GM21526 (cell line): ENCODE data around the gene FBXO8.
"Not testable (repeated sequence)": the region's sequence is repeated elsewhere in the genome, so short reads cannot be mapped to it uniquely, and the experiment has no call there.

Experiments
- ATAC-seq: cut with Tn5 transposase; IDR thresholded peaks from one replicate; pipeline ENCODE4 v1.9.1; 2021; ENCODE audit warnings: moderate library complexity; ENCODE audit not compliant: unreplicated experiment, low FRiP score

Gene FBXO8, protein sequence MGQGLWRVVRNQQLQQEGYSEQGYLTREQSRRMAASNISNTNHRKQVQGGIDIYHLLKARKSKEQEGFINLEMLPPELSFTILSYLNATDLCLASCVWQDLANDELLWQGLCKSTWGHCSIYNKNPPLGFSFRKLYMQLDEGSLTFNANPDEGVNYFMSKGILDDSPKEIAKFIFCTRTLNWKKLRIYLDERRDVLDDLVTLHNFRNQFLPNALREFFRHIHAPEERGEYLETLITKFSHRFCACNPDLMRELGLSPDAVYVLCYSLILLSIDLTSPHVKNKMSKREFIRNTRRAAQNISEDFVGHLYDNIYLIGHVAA

DNA sequence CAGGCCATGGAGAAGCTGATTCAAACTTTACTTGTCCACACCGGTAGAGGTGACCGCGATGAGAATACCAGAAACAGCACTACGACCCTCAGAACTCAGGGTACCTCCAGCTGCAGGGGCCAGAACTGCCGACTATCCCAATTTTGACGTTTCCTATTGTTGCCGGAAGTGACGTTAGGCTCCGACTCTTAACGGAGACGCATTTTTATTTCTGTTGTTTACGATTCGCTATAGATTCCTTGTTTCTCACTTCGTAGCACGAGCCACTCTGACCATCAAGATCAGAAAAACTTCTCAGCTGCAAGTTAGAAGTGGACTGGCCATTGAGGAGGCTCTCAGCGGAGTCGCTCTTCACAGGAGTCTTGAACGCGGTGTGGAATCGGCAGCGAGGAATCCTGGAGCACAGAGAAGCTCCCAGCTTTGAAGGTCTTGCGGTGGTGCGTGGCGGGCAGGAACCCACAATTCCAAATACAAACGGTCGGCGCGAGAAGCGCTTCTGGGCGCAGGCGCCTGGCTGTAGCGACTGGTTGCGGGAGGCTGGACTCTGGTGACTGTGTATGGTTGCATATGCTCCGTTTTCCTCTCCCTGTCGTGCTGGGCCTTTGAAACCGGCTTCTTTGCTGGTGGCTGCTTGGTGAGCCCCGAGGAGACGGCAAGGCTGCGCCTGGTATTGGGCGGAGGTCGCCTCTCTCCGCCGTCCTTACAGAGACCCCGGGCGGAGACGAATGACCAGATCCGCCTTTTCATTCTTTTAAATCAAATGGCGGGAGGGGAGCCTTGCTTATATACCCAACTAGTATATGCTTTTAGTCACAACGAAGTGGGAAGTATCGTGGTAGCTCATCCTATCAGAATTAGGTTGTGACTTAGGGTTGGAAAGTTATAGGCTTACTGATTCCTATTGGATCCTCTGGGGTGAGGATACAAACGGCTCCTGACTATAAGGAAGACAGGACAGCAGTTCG is at the start of gene FBXO8, which contains the start of gene CEP44:
TSS of gene FBXO8 (minus strand) at position 161 of the 965 bp plus-strand sequence. CDS start 20,575 bp downstream, outside the sequence.
TSS of gene CEP44 (plus strand) at position 405 of the 965 bp plus-strand sequence. CDS start 15,211 bp downstream, outside the sequence.
- peak; percentile 66 for ATAC-seq

DNA sequence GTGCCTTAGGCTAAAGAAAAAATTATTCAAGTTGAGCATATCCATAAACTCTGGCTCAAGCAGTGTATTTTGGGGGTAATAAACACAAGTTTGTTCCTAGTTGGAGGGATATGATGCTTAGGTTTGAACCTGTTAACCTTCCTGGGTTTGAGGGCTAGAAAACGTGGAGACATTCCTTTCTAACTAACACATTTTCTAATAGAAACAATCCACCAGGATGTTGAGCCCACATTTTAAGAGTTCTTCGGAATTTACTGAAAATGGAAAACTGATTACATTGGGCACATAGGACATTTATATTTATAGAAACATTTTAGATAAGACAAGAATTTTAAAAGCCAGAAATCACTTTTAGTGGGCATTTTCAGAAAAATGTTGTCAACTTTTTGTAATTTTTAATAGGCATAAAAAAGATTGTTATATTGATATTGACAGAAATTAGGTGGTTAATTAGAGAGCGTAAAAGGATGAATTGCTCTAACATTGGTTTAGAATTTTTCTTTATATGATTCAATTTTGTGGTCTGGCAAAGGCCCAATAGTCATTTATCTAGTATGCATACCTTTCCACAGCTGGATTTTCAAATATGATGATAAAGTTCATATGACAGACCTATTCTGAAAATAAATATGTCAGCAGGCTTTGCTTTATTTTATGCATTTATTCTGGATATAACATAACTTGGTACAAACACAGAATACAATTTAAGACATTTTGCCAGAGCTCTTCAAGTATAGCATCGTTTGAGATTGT is 49.5 kb upstream of the FBXO8 start:
- ATAC-seq: no peak

DNA sequence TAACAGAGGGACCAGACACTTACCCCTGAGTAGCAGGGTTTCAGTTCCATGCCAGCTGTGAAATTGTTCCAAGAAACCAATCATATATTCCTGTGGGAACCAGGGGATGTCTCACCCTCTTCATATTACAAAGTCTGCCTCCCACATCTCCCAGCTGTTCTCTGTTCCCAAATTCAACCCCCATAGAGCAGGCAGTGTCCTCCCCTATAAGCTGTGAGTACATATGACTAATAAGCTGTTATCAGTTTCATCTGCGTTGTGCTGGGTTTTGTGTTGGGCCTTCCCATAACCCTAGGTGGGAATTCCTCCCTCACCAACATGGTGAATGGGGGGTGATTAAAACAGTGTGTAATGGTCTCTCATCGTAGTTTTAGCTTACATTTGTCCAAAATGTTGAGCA is 41.3 kb upstream of the FBXO8 start:
- no peak for ATAC-seq

DNA sequence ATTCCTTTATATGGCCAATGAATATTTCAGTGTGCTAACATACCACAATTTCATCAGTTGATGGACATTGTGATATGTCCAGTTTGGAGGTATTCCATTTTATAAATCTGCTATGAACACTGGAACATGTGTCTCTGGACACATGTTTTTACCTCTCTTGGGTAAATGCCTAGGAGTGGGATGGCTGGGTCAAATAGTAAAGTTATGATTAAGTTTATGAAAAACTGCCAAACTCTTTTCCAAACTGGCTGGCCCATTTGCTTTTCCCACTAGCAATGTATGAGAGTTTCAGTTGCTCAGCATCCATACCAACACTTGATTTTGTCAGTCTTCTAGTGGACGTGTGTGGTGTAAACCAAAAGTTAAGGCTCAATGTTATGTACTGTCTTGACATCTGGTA is 40.8 kb upstream of the FBXO8 start:
- no peak for ATAC-seq

DNA sequence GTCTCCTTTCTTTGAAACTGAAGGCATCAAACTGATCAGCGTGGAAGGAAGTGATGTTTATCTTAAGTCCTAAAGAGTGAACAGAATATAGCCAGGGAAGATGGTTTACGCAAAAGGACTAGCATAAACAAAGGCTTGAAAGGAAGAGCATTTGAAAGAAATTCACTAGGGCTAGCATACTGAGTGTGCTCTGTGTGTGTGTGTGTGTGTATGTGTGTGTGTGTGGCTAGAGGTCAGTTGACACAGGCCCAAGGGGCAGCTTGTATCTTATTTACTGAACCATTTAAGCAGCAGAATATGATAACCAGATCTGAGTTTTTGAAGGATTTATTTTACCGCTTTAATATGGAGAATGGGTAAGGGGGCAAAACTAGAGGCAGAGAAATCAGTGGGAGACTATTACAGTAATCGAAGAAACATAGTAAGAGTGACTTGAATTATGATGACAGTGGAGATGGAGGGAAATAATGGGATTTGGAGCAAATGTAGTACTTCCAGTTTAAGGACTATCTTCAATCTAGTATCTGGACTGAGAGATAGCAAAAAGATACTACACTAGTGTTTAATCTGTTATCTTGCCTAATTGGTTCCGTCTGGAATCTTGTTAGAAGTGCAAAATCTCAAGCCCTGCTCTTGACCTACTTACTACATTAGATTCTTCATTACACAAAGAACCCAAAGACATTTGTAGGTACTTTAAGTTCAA is 37.2 kb upstream of the FBXO8 start:
- no peak for ATAC-seq

DNA sequence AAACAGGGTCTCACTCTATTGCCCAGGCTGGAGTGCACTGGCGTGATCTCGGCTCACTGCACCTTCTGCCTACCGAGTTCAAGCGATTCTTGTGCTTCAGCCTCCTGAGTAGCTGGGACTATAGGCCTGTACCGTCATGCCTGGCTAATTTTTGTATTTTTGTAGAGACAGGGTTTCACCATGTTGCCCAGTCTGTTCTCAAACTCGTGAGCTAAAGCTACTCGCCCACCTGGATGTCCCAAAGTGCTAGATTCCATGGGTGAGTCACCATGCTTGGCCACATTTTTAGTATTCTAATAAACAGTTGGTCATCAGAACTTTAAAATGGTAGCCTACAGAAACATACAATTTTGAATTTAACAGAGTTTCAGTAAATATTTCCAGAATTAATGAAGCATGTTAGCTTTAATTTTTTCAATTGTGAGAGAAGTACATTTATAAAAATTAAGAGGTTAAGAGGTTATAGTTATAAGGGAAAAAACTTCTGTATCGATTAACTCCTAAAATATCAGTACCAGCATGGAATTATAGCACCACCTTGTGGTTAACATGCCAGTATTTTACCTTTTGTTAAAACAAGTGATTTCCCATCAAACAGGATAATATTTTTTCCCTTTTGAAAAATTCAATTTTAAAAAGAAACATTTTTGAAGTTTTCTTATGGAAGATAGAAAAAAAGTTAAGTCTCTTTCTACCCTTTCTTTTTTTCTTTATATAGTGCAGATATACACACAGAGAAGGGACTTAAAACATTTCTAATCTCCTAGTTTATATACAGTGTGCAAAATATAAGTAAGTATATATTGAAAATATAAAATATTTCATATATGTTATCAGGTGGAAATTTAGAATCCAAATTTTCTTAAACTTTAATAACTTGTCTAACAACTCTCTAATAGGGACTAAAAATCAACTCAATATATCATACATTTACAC is 35.6 kb upstream of the FBXO8 start:
- ATAC-seq: peak; percentile 48

DNA sequence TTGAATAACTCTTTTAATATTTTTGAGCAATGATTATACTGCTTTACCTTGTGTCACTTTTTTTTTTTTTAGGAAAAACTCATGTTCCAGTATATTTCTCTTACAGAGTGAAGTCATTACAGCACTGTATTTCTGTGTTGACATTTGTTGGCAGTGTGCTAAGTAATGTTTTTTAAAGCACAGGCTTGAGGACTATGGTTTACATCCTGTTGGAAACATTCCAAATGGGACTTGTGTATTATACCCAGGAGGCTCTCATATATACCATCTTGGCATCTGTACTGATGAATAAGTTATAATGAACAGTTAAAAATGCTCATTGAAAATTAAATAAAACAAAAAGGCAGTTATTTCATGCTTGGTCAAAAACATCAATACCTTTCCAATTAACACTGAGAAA is 34.1 kb upstream of the FBXO8 start:
- no peak for ATAC-seq

DNA sequence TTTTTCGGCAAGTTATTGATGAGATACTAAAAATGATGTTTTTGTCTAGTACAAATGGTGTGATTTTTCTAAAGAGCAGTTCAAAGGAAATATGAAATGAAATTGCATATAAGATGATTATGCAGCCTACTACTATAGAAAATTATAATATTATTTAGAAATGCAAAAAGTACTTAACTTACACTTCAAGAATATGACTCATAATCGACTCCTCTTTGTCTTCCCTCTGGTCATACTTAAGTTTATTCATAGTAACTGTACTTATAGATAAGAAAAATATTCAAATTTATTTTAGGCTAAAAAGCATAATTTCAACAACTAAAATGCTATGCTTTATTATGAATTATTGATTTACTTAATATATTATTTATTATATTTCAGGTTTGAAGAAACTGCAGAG is 33.5 kb upstream of the FBXO8 start:
- no peak for ATAC-seq

DNA sequence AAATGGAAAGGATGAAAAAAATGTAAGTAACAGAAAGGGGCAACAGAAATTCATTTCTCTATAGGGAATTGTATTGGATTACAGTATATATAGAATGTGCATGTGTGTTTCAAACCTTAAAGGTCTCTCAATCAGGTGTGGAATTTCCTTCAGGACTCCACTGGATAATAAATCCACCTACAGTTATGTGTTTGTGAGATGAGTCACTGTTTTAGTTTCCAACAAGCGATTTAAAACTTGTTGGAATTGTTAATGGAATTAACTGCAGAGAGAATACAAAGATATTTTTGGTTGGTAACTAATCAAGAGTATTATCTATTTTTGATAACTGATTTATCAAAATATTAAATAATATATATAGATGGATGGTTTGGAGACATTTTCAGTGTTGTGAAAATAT is 33.1 kb upstream of the FBXO8 start:
- no peak for ATAC-seq

DNA sequence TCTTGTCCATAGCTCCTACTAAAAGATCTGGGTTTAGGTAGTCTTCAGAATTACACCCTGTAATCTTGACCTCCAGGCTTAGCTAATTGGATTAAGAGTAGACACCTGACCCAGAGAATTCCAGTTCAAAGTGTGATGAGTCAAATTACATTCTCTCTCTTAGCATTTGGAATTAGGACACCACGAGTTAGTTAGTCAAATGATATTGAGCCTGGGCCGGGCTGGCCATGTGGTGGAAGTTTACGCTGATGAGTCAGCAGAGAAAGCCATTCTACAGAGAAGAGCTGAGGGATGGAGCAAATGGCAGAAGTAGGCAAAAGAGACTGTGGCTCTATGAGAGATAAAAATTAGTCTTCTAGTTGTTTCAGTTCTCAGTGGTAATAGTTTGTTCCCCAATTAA is 31.3 kb upstream of the FBXO8 start:
- no peak for ATAC-seq

DNA sequence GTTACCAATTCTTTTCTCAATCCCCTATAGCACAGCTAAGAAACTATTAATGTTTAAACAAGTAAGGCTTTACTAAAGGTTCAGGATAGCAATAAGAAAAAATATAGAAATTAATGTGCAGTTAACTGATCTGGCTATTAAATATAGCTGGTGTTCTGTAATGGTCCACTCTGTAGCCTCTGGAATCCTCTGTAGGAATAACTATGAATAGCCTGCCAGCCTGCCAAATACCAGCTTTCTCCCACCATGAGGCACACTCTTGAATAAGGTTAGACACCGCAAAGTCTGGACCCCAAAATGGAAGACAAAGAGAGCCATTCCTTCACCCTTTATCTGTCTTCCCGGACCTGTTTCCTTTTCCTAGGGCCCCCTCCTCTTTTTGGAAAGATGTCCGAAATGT is 30.8 kb upstream of the FBXO8 start:
- ATAC-seq: no peak

DNA sequence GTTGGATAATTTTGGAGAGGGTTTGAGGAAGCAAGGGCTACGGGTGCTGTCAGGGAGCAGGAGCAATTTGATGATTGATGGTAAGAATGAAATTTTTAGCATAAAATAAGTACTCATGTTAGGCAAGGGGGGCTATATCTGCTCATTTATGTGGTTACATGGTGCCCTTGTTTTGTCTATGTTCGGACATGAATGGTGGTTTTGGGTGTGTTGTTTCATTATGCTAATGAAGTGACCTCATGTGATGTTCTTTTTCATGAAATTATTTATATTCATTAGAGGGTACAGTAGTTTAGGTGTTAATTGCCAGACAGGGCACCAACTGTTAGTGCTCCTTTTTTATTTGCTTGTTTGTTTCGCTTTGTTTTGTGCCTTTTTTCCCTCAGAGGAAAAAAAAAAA is 29.5 kb upstream of the FBXO8 start:
- no peak for ATAC-seq

DNA sequence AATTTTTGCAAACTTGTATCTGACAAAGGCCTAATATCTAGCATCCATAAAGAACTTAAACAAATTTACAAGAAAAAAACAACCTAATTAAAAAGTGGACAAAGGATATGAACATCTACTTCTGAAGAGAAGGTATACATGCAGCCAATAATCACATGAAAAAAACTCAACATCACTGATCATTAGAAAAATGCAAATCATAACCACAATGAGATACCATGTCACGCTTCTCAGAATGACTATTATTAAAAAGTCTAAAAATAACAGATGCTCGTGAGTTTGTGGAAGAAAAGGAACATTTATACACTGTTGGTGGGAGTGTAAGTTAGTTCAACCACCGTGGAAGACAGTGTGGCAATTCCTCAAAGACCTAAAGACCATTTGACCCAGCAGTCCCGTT is 24.2 kb upstream of the FBXO8 start:
- ATAC-seq: peak; percentile 48

DNA sequence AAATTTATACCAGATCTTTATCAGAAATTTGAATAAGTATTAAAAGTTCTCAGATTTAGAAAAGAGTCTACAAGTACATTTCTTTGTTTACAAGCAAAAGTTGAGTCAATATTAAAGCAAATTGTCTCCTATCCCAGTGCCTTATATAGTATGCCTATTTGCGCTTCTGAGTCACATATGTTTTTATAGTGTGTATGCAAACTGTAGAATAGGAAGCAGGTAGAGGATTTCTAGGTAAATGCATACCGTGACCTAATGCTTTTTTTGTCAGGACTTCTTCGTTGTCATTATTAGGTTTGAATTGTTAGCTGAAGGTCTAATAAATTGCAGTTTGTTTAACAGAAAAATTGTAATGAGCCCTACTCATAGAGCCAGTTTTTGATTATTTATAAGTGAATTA is 22.5 kb upstream of the FBXO8 start:
- ATAC-seq: no peak

DNA sequence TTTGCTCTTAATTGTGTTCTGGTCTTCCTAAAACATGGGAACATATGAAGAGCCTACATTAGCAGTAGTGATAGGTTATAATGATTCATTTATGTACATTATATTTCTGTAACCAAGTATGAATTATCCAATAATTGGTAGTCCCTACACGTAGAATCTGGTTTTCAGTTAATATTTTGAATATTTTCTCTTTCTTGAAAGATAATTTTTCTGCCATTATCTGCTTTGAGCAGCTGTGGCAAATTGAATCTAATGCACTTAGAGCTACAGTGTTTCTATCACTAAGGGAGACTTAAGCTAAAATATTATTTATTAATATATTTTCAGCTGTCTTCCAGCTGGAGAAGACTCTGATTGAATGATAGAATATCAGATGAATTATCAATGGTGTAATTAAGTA is 21.2 kb upstream of the FBXO8 start:
- ATAC-seq: no peak

DNA sequence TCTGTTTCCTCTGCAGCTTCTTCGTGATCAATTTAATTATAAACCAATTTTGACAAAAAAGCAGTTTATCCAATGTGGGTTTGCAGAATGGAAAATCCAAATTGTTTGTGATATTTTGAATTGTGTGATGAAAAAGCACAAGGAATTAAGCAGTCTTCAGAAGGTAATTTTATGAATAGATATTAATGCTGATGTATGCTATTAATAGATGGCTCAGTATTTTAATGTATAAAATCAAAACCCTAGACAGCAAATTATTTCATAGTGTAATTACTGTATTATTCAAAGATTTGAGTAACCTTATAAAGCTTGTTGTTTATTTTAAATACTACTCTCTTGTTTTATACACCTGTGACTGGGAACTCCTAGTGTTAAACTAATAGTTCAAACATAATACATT is 20.2 kb upstream of the FBXO8 start:
- ATAC-seq: no peak

DNA sequence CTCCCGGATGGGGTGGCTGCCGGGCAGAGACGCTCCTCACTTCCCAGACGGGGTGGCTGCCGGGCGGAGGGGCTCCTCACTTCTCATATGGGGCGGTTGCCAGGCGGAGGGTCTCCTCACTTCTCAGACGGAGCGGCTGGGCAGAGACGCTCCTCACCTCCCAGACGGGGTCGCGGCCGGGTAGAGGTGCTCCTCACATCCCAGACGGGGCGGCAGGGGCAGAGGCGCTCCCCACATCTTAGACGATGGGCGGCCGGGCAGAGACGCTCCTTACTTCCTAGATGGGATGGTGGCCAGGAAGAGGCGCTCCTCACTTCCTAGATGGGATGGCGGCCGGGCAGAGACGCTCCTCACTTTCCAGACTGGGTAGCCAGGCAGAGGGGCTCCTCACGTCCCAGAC is 11.7 kb upstream of the FBXO8 start:
- ATAC-seq: not testable (repeated sequence)

DNA sequence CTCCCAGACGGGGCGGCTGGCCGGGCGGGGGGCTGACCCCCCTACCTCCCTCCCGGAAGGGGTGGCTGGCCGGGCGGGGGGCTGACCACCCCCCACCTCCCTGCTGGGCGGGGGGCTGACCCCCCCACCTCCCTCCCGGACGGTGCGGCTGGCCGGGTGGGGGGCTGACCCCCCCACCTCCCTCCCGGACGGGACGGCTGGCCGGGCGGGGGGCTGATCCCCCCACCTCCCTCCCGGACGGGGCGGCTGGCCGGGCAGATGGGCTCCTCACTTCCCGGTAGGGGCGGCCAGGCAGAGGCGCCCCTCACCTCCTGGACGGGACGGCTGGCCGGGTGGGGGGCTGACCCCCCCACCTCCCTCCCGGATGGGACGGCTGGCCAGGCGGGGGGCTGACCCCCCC is 11.2 kb upstream of the FBXO8 start:
- not testable (repeated sequence) for ATAC-seq

DNA sequence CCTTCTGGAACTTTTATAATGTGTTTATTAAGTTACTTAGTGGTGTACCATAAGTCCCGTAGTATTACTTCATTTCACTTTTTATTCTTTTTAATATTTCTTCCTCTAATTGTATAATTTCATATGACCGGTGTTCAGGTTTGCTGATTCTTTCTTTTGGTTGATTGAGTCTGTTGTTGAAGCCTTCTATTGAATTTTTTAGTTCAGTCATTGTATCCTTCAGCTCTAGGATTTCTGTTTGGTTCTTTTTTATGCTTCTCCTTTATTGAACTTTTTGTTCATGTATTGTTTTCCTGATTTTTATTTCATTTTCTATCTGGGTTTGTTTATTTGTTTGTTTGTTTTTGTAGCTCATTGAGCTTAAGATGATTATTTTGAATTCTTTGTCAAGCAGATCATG is 9.0 kb upstream of the FBXO8 start:
- ATAC-seq: no peak
